Trophoblast cell (in vitro differentiated cells and primary cell): ENCODE data around the gene RFTN1.
A peak's percentile ranks its signal among the peaks of the same experiment; 100 is the strongest.

Source experiments
- DNase-seq, 2 donors: peaks; one replicate each; pipeline ENCODE4 v3.0.0-alpha.2; 2016
- H2AFZ ChIP-seq: 2 replicates; pipeline ENCODE4 v1.6.1; 2013; ENCODE audit warnings: low read length, moderate library complexity, mild to moderate bottlenecking; ENCODE audit not compliant: insufficient read depth, poor library complexity
- H2AK5ac ChIP-seq: 2 replicates; pipeline ENCODE4 v1.6.1; 2013; ENCODE audit warnings: mild to moderate bottlenecking, low read length
- H2BK120ac ChIP-seq: 2 replicates; pipeline ENCODE4 v1.6.1; 2013; ENCODE audit warnings: low read length, mild to moderate bottlenecking, moderate library complexity; ENCODE audit not compliant: insufficient read depth, poor library complexity
- H2BK12ac ChIP-seq: 2 replicates; pipeline ENCODE4 v1.6.1; 2013; ENCODE audit warnings: mild to moderate bottlenecking, low read length, moderate library complexity
- H2BK5ac ChIP-seq: 2 replicates; pipeline ENCODE4 v1.6.1; 2013; ENCODE audit warnings: low read length, low read depth, moderate library complexity, mild to moderate bottlenecking; ENCODE audit not compliant: poor library complexity
- H3K14ac ChIP-seq: 2 replicates; pipeline ENCODE4 v1.6.1; 2013; ENCODE audit warnings: mild to moderate bottlenecking, low read length
- H3K18ac ChIP-seq: 2 replicates; pipeline ENCODE4 v1.6.1; 2013; ENCODE audit warnings: mild to moderate bottlenecking, low read length
- H3K23ac ChIP-seq: 2 replicates; pipeline ENCODE4 v1.6.1; 2013; ENCODE audit warnings: low read length
- H3K27ac ChIP-seq: 2 replicates; pipeline ENCODE4 v1.5.1; 2013; ENCODE audit warnings: low read depth, mild to moderate bottlenecking, inconsistent platforms, low read length, moderate library complexity
- H3K27me3 ChIP-seq: 2 replicates; pipeline ENCODE4 v1.6.1; 2013; ENCODE audit warnings: inconsistent platforms, mild to moderate bottlenecking, low read length, moderate library complexity; ENCODE audit not compliant: insufficient read depth
- H3K36me3 ChIP-seq, 2 experiments: 1 replicate in 1 of 2; 2 replicates in 1 of 2; pipeline ENCODE4 v1.6.1; 2013; ENCODE audit warnings: low read length in 2 of 2, mild to moderate bottlenecking in 2 of 2, moderate library complexity in 1 of 2; ENCODE audit not compliant: insufficient read depth in 2 of 2, control insufficient read depth in 1 of 2
- H3K4ac ChIP-seq: 2 replicates; pipeline ENCODE4 v1.6.1; 2013; ENCODE audit warnings: low read depth, mild to moderate bottlenecking, low read length, moderate library complexity
- H3K4me1 ChIP-seq, 2 experiments: 1 replicate in 1 of 2; 2 replicates in 1 of 2; pipeline ENCODE4 v1.6.1; 2013; ENCODE audit warnings: low read length in 2 of 2, mild to moderate bottlenecking in 2 of 2, moderate library complexity in 1 of 2; ENCODE audit not compliant: insufficient read depth in 2 of 2, control insufficient read depth in 1 of 2
- H3K4me2 ChIP-seq: 2 replicates; pipeline ENCODE4 v1.6.1; 2013; ENCODE audit warnings: inconsistent platforms, mild to moderate bottlenecking, low read length, moderate library complexity
- H3K4me3 ChIP-seq: 2 replicates; pipeline ENCODE4 v1.5.1; 2013; ENCODE audit warnings: mild to moderate bottlenecking, low read depth, low read length, inconsistent platforms
- H3K79me1 ChIP-seq: one replicate; pipeline ENCODE4 v1.6.1; 2013; ENCODE audit warnings: low read length
- H3K79me2 ChIP-seq: 2 replicates; pipeline ENCODE4 v1.6.1; 2013; ENCODE audit warnings: low read length, mild to moderate bottlenecking; ENCODE audit not compliant: control insufficient read depth, insufficient read depth, poor library complexity
- H3K9ac ChIP-seq: 2 replicates; pipeline ENCODE4 v1.6.1; 2013; ENCODE audit warnings: mild to moderate bottlenecking, low read length
- H3K9me3 ChIP-seq: 2 replicates; pipeline ENCODE4 v1.6.1; 2013; ENCODE audit warnings: low read depth, mild to moderate bottlenecking, control low read depth, inconsistent platforms, low read length; ENCODE audit not compliant: insufficient read depth
- H4K12ac ChIP-seq: 2 replicates; pipeline ENCODE4 v1.6.1; 2013; ENCODE audit warnings: low read depth, mild to moderate bottlenecking, low read length, moderate library complexity
- H4K8ac ChIP-seq: 2 replicates; pipeline ENCODE4 v1.6.1; 2013; ENCODE audit warnings: low read depth, mild to moderate bottlenecking, low read length, moderate library complexity
- H4K91ac ChIP-seq: one replicate; pipeline ENCODE4 v1.6.1; 2013; ENCODE audit warnings: low read depth, mild to moderate bottlenecking, low read length, moderate library complexity
- WGBS: extraction: QIAGEN DNeasy Blood & Tissue Kit; methylation state at CpG from one replicate; pipeline ENCODE4 v1.1.7; 2013; ENCODE audit warnings: missing lambda C conversion rate; ENCODE audit not compliant: insufficient read length, insufficient coverage; ENCODE audit errors: extremely low coverage; 5-methylcytosine and 5-hydroxymethylcytosine counted together

The RFTN1 gene

DNA sequence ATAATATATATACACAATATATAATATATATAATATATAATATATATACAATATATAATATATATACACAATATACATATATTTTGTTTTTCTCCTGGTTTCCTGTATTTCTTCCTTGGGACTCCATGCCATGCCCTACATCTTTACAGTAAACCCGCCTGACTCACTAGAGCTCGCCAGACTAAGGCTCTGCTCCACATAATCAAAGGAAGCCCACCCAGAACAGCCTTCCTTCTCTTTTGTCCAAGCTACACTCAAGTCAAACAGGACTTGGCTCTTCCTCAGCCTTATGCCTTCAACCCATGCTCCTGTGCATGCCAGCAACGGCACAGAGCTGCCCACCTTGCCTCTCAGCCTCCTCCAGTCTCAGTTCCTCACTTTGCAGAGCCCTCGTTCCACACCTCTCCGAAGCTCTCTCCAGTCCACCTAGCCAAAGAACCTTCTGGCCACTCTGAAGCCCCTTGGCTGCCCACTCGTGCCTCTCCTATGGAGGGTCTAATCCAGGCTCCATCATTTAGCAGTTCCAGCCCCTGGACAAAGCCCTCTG lies 109.1 kb downstream of the RFTN1 start:
- H3K27me3 ChIP-seq = no peaks in the 10 kb centered on the region
- no peak overlapping the region for H3K4ac ChIP-seq
- H3K4me3 ChIP-seq = no peak overlapping the region
- no CpG with 5 or more reads among the region's 6 CpGs for WGBS
- H3K4me1 ChIP-seq = no peaks in the 10 kb centered on the region
- H3K23ac ChIP-seq = no peak overlapping the region
- no peak overlapping the region for H4K91ac ChIP-seq
- no peak overlapping the region for H4K12ac ChIP-seq
- no peaks in the 10 kb centered on the region for H3K36me3 ChIP-seq
- H3K27ac ChIP-seq = no peak overlapping the region
- H3K14ac ChIP-seq = no peak overlapping the region
- H3K79me1 ChIP-seq = no peaks in the 10 kb centered on the region
- H3K79me2 ChIP-seq = no peaks in the 10 kb centered on the region
- no peak overlapping the region for H3K18ac ChIP-seq
- H2BK12ac ChIP-seq = no peak overlapping the region
- no peak overlapping the region for H3K9ac ChIP-seq
- no peak overlapping the region for H2AFZ ChIP-seq
- H2BK5ac ChIP-seq = no peak overlapping the region
- no peak for DNase-seq
- H2AK5ac ChIP-seq = no peak overlapping the region
- no peak overlapping the region for H3K4me2 ChIP-seq
- H3K9me3 ChIP-seq = no peaks in the 10 kb centered on the region
- no peak overlapping the region for H4K8ac ChIP-seq
- H2BK120ac ChIP-seq = no peak overlapping the region

- H3K79me2 ChIP-seq = no peaks in the 10 kb centered on the region
- peak in 1 of 2 donors; percentile 34 for DNase-seq
- H4K91ac ChIP-seq = no peak overlapping the region
These were observed 111.0 kb downstream of the RFTN1 start for GRCh38 chr3:16402451-16402850.

GRCh38 chr3:16401273-16401672 lies 112.2 kb downstream of the RFTN1 start:
- no peaks in the 10 kb centered on the region for H3K79me1 ChIP-seq
- no peaks in the 10 kb centered on the region for H3K79me2 ChIP-seq
- H3K27me3 ChIP-seq = no peaks in the 10 kb centered on the region
- no peak overlapping the region for H3K9ac ChIP-seq
- no peak overlapping the region for H4K91ac ChIP-seq
- no peak for DNase-seq
- H2AFZ ChIP-seq = no peak overlapping the region
- no peak overlapping the region for H2BK12ac ChIP-seq
- WGBS = no CpG with 5 or more reads among the region's 5 CpGs
- no peak overlapping the region for H2BK5ac ChIP-seq
- peaks cover 2% of the 10 kb centered on the region for H3K9me3 ChIP-seq
- H4K8ac ChIP-seq = no peak overlapping the region
- no peak overlapping the region for H3K27ac ChIP-seq
- H3K4me2 ChIP-seq = no peak overlapping the region
- no peaks in the 10 kb centered on the region for H3K4me1 ChIP-seq
- no peaks in the 10 kb centered on the region for H3K36me3 ChIP-seq
- no peak overlapping the region for H3K23ac ChIP-seq
- H3K4ac ChIP-seq = no peak overlapping the region
- H3K4me3 ChIP-seq = no peak overlapping the region
- no peak overlapping the region for H3K18ac ChIP-seq
- no peak overlapping the region for H4K12ac ChIP-seq
- no peak overlapping the region for H2BK120ac ChIP-seq
- no peak overlapping the region for H2AK5ac ChIP-seq
- H3K14ac ChIP-seq = no peak overlapping the region

More at GRCh38 chr3:16402451-16402850, 111.0 kb downstream of the RFTN1 start:
- no peak overlapping the region for H3K4ac ChIP-seq
- no peaks in the 10 kb centered on the region for H3K27me3 ChIP-seq
- H3K9me3 ChIP-seq = peaks cover 2% of the 10 kb centered on the region
- H3K4me2 ChIP-seq = no peak overlapping the region
- H3K4me1 ChIP-seq = no peaks in the 10 kb centered on the region
- H2BK120ac ChIP-seq = no peak overlapping the region
- H3K18ac ChIP-seq = no peak overlapping the region
- no peak overlapping the region for H2AFZ ChIP-seq
- H3K27ac ChIP-seq = no peak overlapping the region
- H3K4me3 ChIP-seq = no peak overlapping the region
- no peak overlapping the region for H3K14ac ChIP-seq
- no peak overlapping the region for H2BK5ac ChIP-seq
- no peak overlapping the region for H2AK5ac ChIP-seq
- no peak overlapping the region for H4K12ac ChIP-seq
- no peaks in the 10 kb centered on the region for H3K36me3 ChIP-seq
- no CpG with 5 or more reads among the region's 6 CpGs for WGBS
- no peak overlapping the region for H3K9ac ChIP-seq
- no peak overlapping the region for H4K8ac ChIP-seq
- no peak overlapping the region for H3K23ac ChIP-seq
- H3K79me1 ChIP-seq = no peaks in the 10 kb centered on the region
- H2BK12ac ChIP-seq = no peak overlapping the region

DNA sequence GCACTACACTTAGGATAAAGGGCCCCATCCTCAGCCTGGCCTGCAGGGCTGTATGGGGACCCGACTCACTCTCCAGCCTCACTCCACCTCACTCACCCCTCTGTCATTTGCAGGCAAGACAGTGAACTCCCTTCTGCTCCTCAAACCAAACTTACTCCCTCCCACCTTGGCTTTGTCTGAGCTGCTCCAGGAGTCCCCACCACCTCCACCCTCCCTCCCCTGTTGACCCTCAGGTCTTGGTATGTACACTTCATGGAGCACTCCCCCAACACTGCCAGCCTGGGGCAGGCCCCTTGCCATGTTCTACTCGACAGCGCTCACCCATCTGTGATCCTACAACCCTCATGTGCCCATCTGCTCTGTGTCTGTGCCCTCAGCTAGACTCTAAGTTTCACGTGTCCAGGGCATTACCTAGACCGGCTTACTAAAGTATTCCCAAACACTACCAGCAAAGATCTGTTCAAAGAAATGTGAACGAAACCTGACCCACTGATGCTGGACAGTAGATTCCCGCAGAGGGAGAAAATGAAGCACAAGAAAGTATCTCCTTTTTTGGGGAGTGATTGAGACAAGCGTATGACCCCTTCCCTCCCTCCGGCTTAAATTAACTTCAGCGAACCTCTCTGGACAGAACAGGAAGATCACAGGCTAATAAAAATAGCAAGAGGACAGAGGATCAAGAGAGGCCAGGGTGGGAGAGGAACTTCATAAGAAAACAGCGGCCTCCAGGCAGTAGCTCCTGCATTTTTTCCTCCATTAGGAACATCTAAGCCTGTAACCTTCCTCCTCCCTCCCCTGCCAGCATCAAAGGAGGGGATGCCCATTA lies 113.2 kb downstream of the RFTN1 start:
- Histone ChIP-seq H3K79me2 (no peaks in the 10 kb centered on the region), H3K36me3 (no peaks in the 10 kb centered on the region), H3K23ac (no peak overlapping the region), H2BK120ac (no peak overlapping the region), H3K4me3 (no peak overlapping the region), H3K4me2 (no peak overlapping the region), H4K8ac (no peak overlapping the region), H2BK5ac (no peak overlapping the region), H3K4me1 (no peaks in the 10 kb centered on the region), H3K9me3 (peaks cover 2% of the 10 kb centered on the region), H2AFZ (no peak overlapping the region), H3K27me3 (no peaks in the 10 kb centered on the region), H3K27ac (no peak overlapping the region), H2BK12ac (no peak overlapping the region), H3K79me1 (no peaks in the 10 kb centered on the region), H3K4ac (no peak overlapping the region), H3K18ac (no peak overlapping the region), H4K91ac (no peak overlapping the region), H3K14ac (no peak overlapping the region), H2AK5ac (no peak overlapping the region), H4K12ac (no peak overlapping the region), H3K9ac (no peak overlapping the region)
- no peak for DNase-seq
- no CpG with 5 or more reads among the region's 11 CpGs for WGBS
